Measurements from ENCODE around the gene ATG4A. TPM values are rescaled to one million over a fixed set of nuclear protein-coding genes. Genes with fewer than 3 reads are reported as not detected.

Gene ATG4A
- total RNA-seq, 4 donors from 2014 or later: 3.8 to 9.1 (median 6.5) TPM

DNA sequence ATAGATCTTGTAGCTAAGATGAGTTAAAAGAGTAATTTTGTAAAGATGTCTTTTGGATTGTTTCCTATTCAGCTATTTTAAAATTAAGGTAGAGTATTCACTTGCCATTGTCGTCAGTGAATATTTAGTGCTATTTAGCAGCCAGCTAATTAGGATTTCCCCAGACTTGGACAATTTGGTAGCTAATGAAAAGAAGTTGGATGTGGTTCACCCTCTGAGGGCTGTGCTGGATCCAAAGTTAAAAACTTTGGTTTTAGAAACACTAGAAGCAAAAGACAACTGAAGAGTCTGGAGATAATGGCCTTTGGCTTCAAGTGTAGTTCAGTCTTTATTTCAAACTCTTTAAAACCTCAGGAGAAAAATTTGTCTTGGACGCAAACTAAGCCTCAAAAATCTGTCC, 41.3 kb downstream of the ATG4A start:
- no peak for TF ChIP-seq POLR2A (IDR thresholded peaks at IDR 0.05)
- TF ChIP-seq, protein P1, sequence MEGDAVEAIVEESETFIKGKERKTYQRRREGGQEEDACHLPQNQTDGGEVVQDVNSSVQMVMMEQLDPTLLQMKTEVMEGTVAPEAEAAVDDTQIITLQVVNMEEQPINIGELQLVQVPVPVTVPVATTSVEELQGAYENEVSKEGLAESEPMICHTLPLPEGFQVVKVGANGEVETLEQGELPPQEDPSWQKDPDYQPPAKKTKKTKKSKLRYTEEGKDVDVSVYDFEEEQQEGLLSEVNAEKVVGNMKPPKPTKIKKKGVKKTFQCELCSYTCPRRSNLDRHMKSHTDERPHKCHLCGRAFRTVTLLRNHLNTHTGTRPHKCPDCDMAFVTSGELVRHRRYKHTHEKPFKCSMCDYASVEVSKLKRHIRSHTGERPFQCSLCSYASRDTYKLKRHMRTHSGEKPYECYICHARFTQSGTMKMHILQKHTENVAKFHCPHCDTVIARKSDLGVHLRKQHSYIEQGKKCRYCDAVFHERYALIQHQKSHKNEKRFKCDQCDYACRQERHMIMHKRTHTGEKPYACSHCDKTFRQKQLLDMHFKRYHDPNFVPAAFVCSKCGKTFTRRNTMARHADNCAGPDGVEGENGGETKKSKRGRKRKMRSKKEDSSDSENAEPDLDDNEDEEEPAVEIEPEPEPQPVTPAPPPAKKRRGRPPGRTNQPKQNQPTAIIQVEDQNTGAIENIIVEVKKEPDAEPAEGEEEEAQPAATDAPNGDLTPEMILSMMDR (IDR thresholded peaks at IDR 0.05): no peak
- WGBS, 2 donors: 68 to 73% methylated on average over 2 of the region's 2 CpGs
- intact Hi-C loops (cut with DNase I; ENCODE audit: low total_unique reads): no loop called here
- no peak overlapping the region for H3K4me3 ChIP-seq (ENCODE audit: low read depth, poor library complexity, severe bottlenecking)
- DNase-seq (ENCODE audit: low spot score in 2 of 2): no peak

- 72 to 100% methylated on average over 1 of the region's 1 CpG for WGBS, 2 donors
- no peak overlapping the region for H3K4me3 ChIP-seq (ENCODE audit: low read depth, poor library complexity, severe bottlenecking)
- intact Hi-C loops (cut with DNase I; ENCODE audit: low total_unique reads): no loop called here
- TF ChIP-seq, protein P1 (IDR thresholded peaks at IDR 0.05): no peak
- no peak for TF ChIP-seq POLR2A (IDR thresholded peaks at IDR 0.05)
- no peak for DNase-seq (ENCODE audit: low spot score in 2 of 2)
Measured at GRCh38 chrX:108134724-108135123, 43.1 kb downstream of the ATG4A start.

DNA sequence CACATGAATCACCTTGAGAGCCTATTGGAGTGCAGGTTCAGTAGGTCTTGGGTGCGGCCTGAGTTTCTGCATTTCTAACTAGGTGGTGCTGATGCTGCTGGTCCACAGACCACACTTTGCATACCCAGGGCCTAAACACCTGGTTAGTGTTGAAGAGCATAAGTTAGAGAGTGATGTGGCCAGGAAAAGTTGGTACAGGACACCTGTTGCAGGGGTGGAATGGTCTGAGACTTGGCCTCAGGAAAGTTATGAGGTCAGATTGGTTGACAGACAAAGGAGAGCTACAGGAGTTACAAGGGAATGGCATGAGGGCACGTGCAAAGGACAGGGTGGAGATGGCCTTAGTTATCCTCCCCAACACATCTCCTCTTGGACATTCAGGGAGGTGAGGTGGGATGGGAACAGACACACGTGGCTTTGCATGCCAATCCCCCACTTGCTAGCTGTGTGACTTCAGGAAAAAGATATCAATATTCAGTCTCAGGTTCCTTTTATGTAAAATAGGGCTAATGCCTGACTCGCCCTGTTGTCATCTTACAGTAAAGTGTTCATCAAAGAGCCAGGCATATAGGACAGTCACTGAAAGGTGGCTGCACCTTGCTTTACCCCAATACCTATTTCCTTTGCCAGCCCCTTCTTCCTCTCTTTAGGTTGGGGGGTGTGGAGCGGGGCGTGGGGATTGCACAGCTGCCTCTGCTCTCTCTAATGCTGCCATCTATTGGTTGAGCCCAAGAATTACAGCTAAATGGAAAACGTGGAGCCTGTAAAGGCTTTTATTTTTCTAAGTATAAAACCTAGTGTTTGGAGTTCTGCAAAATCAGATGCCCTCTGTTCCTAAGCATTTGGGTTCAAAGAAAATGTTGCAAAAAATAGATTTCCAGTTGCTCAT, 47.5 kb downstream of the ATG4A start:
- no peak for DNase-seq (ENCODE audit: low spot score in 2 of 2)
- 64 to 97% methylated on average over 7 of the region's 7 CpGs for WGBS, 2 donors
- no peak for TF ChIP-seq POLR2A (IDR thresholded peaks at IDR 0.05)
- TF ChIP-seq, protein P1 (IDR thresholded peaks at IDR 0.05): no peak
- intact Hi-C loops (cut with DNase I; ENCODE audit: low total_unique reads): no loop called here
- H3K4me3 ChIP-seq (ENCODE audit: low read depth, poor library complexity, severe bottlenecking): no peak overlapping the region

- DNase-seq (ENCODE audit: low spot score in 2 of 2): no peak
- no peak overlapping the region for H3K4me3 ChIP-seq (ENCODE audit: low read depth, poor library complexity, severe bottlenecking)
- TF ChIP-seq POLR2A (IDR thresholded peaks at IDR 0.05): no peak
- TF ChIP-seq, protein P1 (IDR thresholded peaks at IDR 0.05): no peak
- intact Hi-C loops (cut with DNase I; ENCODE audit: low total_unique reads): no loop called here
Measured at GRCh38 chrX:108148524-108148923, 56.9 kb downstream of the ATG4A start.

GRCh38 chrX:108156082-108156481, 64.5 kb downstream of the ATG4A start:
- H3K4me3 ChIP-seq (ENCODE audit: low read depth, poor library complexity, severe bottlenecking): no peak overlapping the region
- TF ChIP-seq, protein P1 (IDR thresholded peaks at IDR 0.05): no peak
- no peak for TF ChIP-seq POLR2A (IDR thresholded peaks at IDR 0.05)
- DNase-seq (ENCODE audit: low spot score in 2 of 2): no peak
- intact Hi-C loops (cut with DNase I; ENCODE audit: low total_unique reads): no loop called here
- WGBS, 2 donors: 75 to 100% methylated on average over 1 to 2 of the region's 2 CpGs
